PC-3 (cell line): ENCODE data around the gene IL20. TPM values are rescaled to one million over a fixed set of nuclear protein-coding genes. Genes with fewer than 3 reads are reported as not detected.

ENCODE experiments used
- ATAC-seq: fragments of 200-7000 bp; cut with Tn5 transposase; 2 replicates; pipeline ENCODE4 v1.9.1; 2020; ENCODE audit warnings: mild to moderate bottlenecking, moderate library complexity
- BruUV-seq: library from RNA; stranded (reverse); fragments of 400-500 nt; replicated peaks from 2 replicates; lab custom pipeline; 2021; lab: Mats Ljungman, UMichigan
- CTCF ChIA-PET: fragments of 300-600 bp; sonication (Branson Sonifier 250); formaldehyde crosslinking; loops from one replicate; lab custom pipeline; 2022; ENCODE audit warnings: antibody characterized with exemption; lab: Charles Lee
- POLR2A ChIA-PET: fragments of 300-600 bp; sonication (Branson Sonifier 250); formaldehyde crosslinking; loops from one replicate; lab custom pipeline; 2022; ENCODE audit warnings: antibody characterized with exemption; ENCODE audit not compliant: unreplicated experiment; lab: Charles Lee
- DNase-seq: peaks from one replicate; pipeline ENCODE4 v3.0.0-alpha.2; 2015
- H2AFZ ChIP-seq: fragments of 300-600 bp; sonication (generic); 2 replicates; pipeline ENCODE4 v1.6.0; 2016; ENCODE audit warnings: antibody characterized with exemption, low read length
- H3F3A ChIP-seq: fragments of 300-600 bp; sonication (generic); one replicate; pipeline ENCODE4 v1.6.0; 2017; ENCODE audit warnings: antibody characterized with exemption, low read length, control low read depth, mild to moderate bottlenecking; ENCODE audit not compliant: unreplicated experiment
- H3K27ac ChIP-seq: fragments of 300-600 bp; sonication (generic); 2 replicates; pipeline ENCODE4 v1.5.1; 2016; ENCODE audit warnings: mild to moderate bottlenecking, low read length
- H3K27me3 ChIP-seq: fragments of 300-600 bp; sonication (generic); 2 replicates; pipeline ENCODE4 v1.6.1; 2016; ENCODE audit warnings: low read length, mixed read lengths
- H3K36me3 ChIP-seq: fragments of 300-600 bp; sonication (generic); 2 replicates; pipeline ENCODE4 v1.6.1; 2016; ENCODE audit warnings: low read depth, mixed run types, low read length, mixed read lengths
- H3K4me1 ChIP-seq: fragments of 300-600 bp; sonication (generic); 2 replicates; pipeline ENCODE4 v1.5.1; 2016; ENCODE audit warnings: low read length; ENCODE audit not compliant: insufficient read depth
- H3K4me2 ChIP-seq: fragments of 300-600 bp; sonication (generic); 2 replicates; pipeline ENCODE4 v1.6.0; 2016; ENCODE audit warnings: low read length
- H3K4me3 ChIP-seq: fragments of 300-600 bp; sonication (generic); 2 replicates; pipeline ENCODE4 v1.5.1; 2016; ENCODE audit warnings: mild to moderate bottlenecking, low read length, mixed read lengths
- H3K79me2 ChIP-seq: fragments of 300-600 bp; sonication (generic); 2 replicates; pipeline ENCODE4 v1.6.1; 2017; ENCODE audit warnings: low read length, mixed read lengths
- H3K9ac ChIP-seq: fragments of 300-600 bp; sonication (generic); 2 replicates; pipeline ENCODE4 v1.6.0; 2016; ENCODE audit warnings: mild to moderate bottlenecking, low read length
- H3K9me2 ChIP-seq: fragments of 300-600 bp; sonication (generic); replicated peaks from 2 replicates; pipeline ENCODE4 v1.6.1; 2016; ENCODE audit warnings: mixed run types, low read length, mixed read lengths
- H3K9me3 ChIP-seq: fragments of 300-600 bp; sonication (generic); 2 replicates; pipeline ENCODE4 v1.6.1; 2016; ENCODE audit warnings: low read length, mixed read lengths
- H4K20me1 ChIP-seq: fragments of 300-600 bp; sonication (generic); 2 replicates; pipeline ENCODE4 v1.6.1; 2016; ENCODE audit warnings: low read length, mixed read lengths
- EZH2 ChIP-seq: fragments of 300-600 bp; sonication (generic); IDR thresholded peaks from one replicate; pipeline ENCODE4 v1.6.1; 2017; ENCODE audit warnings: antibody characterized with exemption, mild to moderate bottlenecking, low read length; ENCODE audit not compliant: unreplicated experiment
- EZH2phosphoT487 ChIP-seq: fragments of 300-600 bp; sonication (generic); IDR thresholded peaks from 2 replicates; pipeline ENCODE4 v1.6.1; 2018; ENCODE audit warnings: mild to moderate bottlenecking, antibody characterized with exemption, low read length, borderline replicate concordance
- intact Hi-C: fragments of 100-400 bp; cut with micrococcal nuclease; formaldehyde crosslinking; loops from 2 replicates; pipeline ENCODE4 v1.9.0; 2023
- total RNA-seq: library from RNA; depleted of rRNA; stranded (reverse); fragments of >200 nt; gene quantifications from 2 replicates; pipeline ENCODE4 v1.2.3, GENCODE V29; 2014
- TF ChIP-seq, protein P1 (sequence below): fragments of 300-600 bp; sonication (generic); conservative IDR thresholded peaks from 2 replicates; pipeline ENCODE4 v1.5.1; 2017; ENCODE audit warnings: antibody characterized with exemption, low read depth, mild to moderate bottlenecking, low read length

Gene IL20
- total RNA-seq, 1 experiment from 2014 or later = not detected

DNA sequence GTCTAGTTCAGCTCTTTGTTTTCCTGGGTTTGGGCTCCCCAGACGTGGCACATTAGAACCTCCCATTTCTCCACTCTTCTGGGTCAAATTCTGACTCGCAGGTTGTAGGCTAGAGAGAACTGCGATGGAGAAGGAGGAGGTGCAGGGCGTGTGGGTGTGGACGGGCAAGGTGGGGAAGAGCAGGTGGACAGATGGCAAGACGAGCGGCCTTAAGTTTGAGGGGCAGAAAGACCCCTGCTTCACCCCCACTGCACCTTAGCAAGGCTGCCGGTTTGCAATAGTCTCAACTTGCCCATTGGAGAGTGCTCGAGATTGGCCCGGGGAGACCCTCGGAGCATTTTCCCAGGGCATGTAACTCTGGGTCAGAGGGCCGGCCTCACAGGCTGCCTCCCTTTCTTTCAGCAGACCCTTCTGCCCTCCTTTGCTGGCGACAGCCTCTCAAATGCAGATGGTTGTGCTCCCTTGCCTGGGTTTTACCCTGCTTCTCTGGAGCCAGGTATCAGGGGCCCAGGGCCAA lies 33.5 kb downstream of the IL20 start:
- H2AFZ ChIP-seq = peak overlapping the region; percentile 21
- BruUV-seq = no TSS peak
- peak overlapping the region; percentile 37 for H3K4me2 ChIP-seq
- no peak for ATAC-seq
- intact Hi-C loops = no loop called here
- no peaks in the 10 kb centered on the region for H3K27me3 ChIP-seq
- peak overlapping the region; percentile 73 for H3K27ac ChIP-seq
- no peaks in the 10 kb centered on the region for H3K9me3 ChIP-seq
- H3F3A ChIP-seq = no peaks in the 10 kb centered on the region
- 0 out of 2 replicates have a peak, but pooled peaks cover 2% of the 10 kb centered on the region for H3K36me3 ChIP-seq
- peak overlapping the region; percentile 51 for H3K9ac ChIP-seq
- H3K4me3 ChIP-seq = no peak overlapping the region
- H4K20me1 ChIP-seq = no peaks in the 10 kb centered on the region
- POLR2A ChIA-PET = interaction anchor here (0.6 to 1.0 kb wide), 3 partner anchors 10 to 264 kb away, joined by 3 to 6 read pairs (median 4); partner anchors contain the start of gene DYRK3
- peaks cover 54% of the 10 kb centered on the region for H3K4me1 ChIP-seq
- TF ChIP-seq EZH2phosphoT487 = no peak
- TF ChIP-seq, protein P1, sequence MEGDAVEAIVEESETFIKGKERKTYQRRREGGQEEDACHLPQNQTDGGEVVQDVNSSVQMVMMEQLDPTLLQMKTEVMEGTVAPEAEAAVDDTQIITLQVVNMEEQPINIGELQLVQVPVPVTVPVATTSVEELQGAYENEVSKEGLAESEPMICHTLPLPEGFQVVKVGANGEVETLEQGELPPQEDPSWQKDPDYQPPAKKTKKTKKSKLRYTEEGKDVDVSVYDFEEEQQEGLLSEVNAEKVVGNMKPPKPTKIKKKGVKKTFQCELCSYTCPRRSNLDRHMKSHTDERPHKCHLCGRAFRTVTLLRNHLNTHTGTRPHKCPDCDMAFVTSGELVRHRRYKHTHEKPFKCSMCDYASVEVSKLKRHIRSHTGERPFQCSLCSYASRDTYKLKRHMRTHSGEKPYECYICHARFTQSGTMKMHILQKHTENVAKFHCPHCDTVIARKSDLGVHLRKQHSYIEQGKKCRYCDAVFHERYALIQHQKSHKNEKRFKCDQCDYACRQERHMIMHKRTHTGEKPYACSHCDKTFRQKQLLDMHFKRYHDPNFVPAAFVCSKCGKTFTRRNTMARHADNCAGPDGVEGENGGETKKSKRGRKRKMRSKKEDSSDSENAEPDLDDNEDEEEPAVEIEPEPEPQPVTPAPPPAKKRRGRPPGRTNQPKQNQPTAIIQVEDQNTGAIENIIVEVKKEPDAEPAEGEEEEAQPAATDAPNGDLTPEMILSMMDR = no peak
- no peak for TF ChIP-seq EZH2
- no peaks in the 10 kb centered on the region for H3K9me2 ChIP-seq
- CTCF ChIA-PET = interaction anchor here (0.9 kb wide), 1 partner anchor 10 kb away, joined by 3 read pairs; no protein-coding TSS in a partner anchor
- H3K79me2 ChIP-seq = no peaks in the 10 kb centered on the region
- DNase-seq = no peak

DNA sequence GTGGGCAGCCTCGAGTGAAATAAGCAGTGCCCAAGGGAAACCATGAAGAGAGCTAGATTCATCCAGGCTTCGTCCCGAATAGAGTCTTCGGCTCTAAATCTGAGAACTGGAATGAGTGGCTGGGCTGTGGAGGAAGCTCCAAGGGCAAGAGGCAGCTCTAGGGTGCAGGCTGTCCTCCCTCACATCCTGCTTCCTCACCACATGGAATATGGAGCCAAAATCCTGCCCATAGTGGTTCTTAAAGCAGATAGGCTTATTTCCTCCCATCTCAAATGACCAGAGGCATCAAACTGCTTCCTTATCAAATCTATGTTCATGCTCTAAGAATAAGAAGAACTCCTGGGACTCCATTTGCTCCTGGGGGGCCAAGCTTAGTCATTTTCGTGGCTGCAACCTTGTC lies 34.3 kb downstream of the IL20 start:
- BruUV-seq = no TSS peak
- H4K20me1 ChIP-seq = no peaks in the 10 kb centered on the region
- H3K9me2 ChIP-seq = peaks cover 4% of the 10 kb centered on the region; the same call in 1 of the 2 replicates
- no peaks in the 10 kb centered on the region for H3K27me3 ChIP-seq
- DNase-seq (no peak), ATAC-seq (no peak)
- no peak overlapping the region for H3K27ac ChIP-seq
- TF ChIP-seq EZH2 (no peak), EZH2phosphoT487 (no peak)
- TF ChIP-seq, protein P1 = no peak
- no peaks in the 10 kb centered on the region for H3K79me2 ChIP-seq
- H3K4me2 ChIP-seq = no peak overlapping the region
- ChIA-PET POLR2A (interaction anchor here (0.6 kb wide), 1 partner anchor 95 kb away, joined by 4 read pairs; no protein-coding TSS in a partner anchor), CTCF (no interaction called here)
- no peak overlapping the region for H3K9ac ChIP-seq
- H3F3A ChIP-seq = no peaks in the 10 kb centered on the region
- H3K9me3 ChIP-seq = no peaks in the 10 kb centered on the region
- intact Hi-C loops = no loop called here
- H3K4me1 ChIP-seq = peaks cover 54% of the 10 kb centered on the region
- no peak overlapping the region for H3K4me3 ChIP-seq
- H3K36me3 ChIP-seq = 0 out of 2 replicates have a peak, but pooled peaks cover 2% of the 10 kb centered on the region
- no peak overlapping the region for H2AFZ ChIP-seq

DNA sequence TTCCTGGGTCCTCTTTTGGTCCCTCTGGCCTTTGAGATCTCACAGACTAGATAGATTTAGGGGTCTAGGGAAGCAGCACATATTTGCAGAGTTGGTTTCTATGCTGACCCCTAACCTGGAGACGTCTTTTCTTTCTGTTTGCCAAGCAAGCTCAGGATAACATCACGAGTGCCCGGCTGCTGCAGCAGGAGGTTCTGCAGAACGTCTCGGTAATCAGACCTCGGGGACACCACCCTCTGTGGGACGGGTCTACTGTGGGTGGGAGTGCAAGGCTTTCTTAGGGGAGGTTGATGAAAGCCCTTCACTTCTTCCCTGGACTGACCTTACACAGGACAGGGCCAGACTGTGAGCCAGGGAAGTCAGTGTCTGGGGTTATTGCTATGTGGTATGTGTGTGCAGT lies 34.7 kb downstream of the IL20 start:
- peaks cover 4% of the 10 kb centered on the region; the same call in 1 of the 2 replicates for H3K9me2 ChIP-seq
- intact Hi-C loops = no loop called here

More for the DNA sequence above, 34.7 kb downstream of the IL20 start:
- TF ChIP-seq EZH2 (no peak), EZH2phosphoT487 (no peak)
- TF ChIP-seq, protein P1 = no peak
- no peak overlapping the region for H3K9ac ChIP-seq
- no peaks in the 10 kb centered on the region for H4K20me1 ChIP-seq
- H3K9me3 ChIP-seq = no peaks in the 10 kb centered on the region
- peaks cover 54% of the 10 kb centered on the region for H3K4me1 ChIP-seq
- no peak overlapping the region for H3K27ac ChIP-seq
- ChIA-PET CTCF (no interaction called here), POLR2A (interaction anchor here (0.6 to 0.7 kb wide), 2 partner anchors 10 to 12 kb away, joined by 3 to 4 read pairs; no protein-coding TSS in a partner anchor)
- H3F3A ChIP-seq = no peaks in the 10 kb centered on the region
- H3K79me2 ChIP-seq = no peaks in the 10 kb centered on the region
- no peaks in the 10 kb centered on the region for H3K27me3 ChIP-seq
- H3K4me3 ChIP-seq = no peak overlapping the region
- H2AFZ ChIP-seq = no peak overlapping the region
- ATAC-seq (no peak), DNase-seq (no peak)
- 0 out of 2 replicates have a peak, but pooled peaks cover 2% of the 10 kb centered on the region for H3K36me3 ChIP-seq
- BruUV-seq = no TSS peak
- H3K4me2 ChIP-seq = no peak overlapping the region
